ENCODE results near the gene QKI. TPM values are rescaled to one million over a fixed set of nuclear protein-coding genes. Genes with fewer than 3 reads are reported as not detected.

The QKI gene
- total and polyA plus RNA-seq, 3 experiments from 2014 or later, result 27.5 to 58.8 (median 56.5) TPM

DNA sequence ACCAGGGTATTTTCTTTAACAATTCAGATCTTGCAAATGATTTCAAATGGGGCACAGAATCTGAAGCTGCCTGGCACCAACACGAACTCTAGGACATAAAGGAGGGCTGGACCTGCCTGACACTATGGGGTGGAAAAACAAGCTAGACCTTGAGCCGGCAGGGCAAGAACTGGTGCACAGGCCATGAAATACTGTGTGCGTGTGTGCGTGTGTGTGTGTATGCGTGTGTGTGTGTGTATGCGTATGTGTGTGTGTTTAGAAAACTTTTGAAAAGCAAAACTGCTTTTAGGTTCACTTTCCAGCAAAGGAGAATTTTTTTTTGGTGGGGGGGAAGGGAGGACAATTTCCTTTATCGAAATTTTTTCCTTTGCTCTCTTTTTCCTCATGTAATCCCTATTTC is 11.9 kb upstream of the QKI start:
- POLR2A ChIA-PET, result no interaction called here
- Mint-ChIP-seq H3K4me3 (no peak overlapping the region), H3K27ac (peak overlapping the region in 1 of 8 donors; percentile 34), H3K27me3 (peaks cover 16 to 20% of the 10 kb centered on the region in 2 donors), H3K9me3 (no peaks in the 10 kb centered on the region), H3K36me3 (no peaks in the 10 kb centered on the region), H3K4me1 (peaks cover 9 to 12% (median 11%) of the 10 kb centered on the region in 3 donors)
- CTCF ChIA-PET, result interaction anchor here (1.4 kb wide), 1 partner anchor 14 kb away, joined by 3 read pairs; no protein-coding TSS in a partner anchor
- no peaks in the 10 kb centered on the region for H3K27me3 ChIP-seq (ENCODE audit: insufficient read depth, low read length, poor library complexity, severe bottlenecking)
- H3K36me3 ChIP-seq (ENCODE audit: insufficient read depth, low read length), result no peaks in the 10 kb centered on the region
- no peak overlapping the region for H3K27ac ChIP-seq (ENCODE audit: low read depth, low read length)
- H3K9me3 ChIP-seq (ENCODE audit: low read length), result no peaks in the 10 kb centered on the region
- DNase-seq, result no peak
- no peak overlapping the region for H3K4me3 ChIP-seq (ENCODE audit: low read length)
- H3K4me1 ChIP-seq (ENCODE audit: insufficient read depth, low read length), result no peaks in the 10 kb centered on the region

DNA sequence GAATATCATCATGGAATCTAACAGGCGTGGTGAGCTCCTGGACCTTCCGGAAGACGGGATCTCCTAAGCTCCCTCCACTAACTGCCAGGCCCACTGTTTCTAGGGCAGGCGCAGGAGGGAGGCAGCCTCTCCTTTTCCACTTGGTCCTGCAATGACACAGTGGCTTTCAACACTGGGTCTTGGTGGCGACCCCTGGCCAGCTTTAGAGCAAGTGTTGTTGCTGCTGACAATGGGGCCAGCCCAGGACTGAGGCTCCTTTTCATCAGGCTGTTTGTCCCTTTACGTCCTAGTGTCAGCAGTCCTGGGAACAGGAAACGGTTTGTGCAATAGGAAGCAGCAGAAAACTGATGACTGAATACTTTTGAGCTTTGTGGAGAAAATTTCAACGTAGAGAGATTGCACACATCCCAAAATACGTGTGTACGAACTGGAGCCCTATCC is 9.7 kb upstream of the QKI start:
- Histone ChIP-seq H3K36me3 (ENCODE audit: insufficient read depth, low read length) (no peaks in the 10 kb centered on the region), H3K4me3 (ENCODE audit: low read length) (no peak overlapping the region), H3K4me1 (ENCODE audit: insufficient read depth, low read length) (no peaks in the 10 kb centered on the region), H3K27ac (ENCODE audit: low read depth, low read length) (no peak overlapping the region), H3K27me3 (ENCODE audit: insufficient read depth, low read length, poor library complexity, severe bottlenecking) (no peaks in the 10 kb centered on the region), H3K9me3 (ENCODE audit: low read length) (no peaks in the 10 kb centered on the region)
- ChIA-PET POLR2A (no interaction called here), CTCF (interaction anchor here (1.0 kb wide), 1 partner anchor 11 kb away, joined by 4 read pairs; no protein-coding TSS in a partner anchor)
- Mint-ChIP-seq H3K4me3 (no peak overlapping the region), H3K27me3 (peaks cover 0 to 10% of the 10 kb centered on the region in 2 donors), H3K4me1 (peaks cover 9 to 12% (median 11%) of the 10 kb centered on the region in 3 donors), H3K36me3 (no peaks in the 10 kb centered on the region), H3K9me3 (no peaks in the 10 kb centered on the region), H3K27ac (no peak overlapping the region)
- DNase-seq, result no peak

DNA sequence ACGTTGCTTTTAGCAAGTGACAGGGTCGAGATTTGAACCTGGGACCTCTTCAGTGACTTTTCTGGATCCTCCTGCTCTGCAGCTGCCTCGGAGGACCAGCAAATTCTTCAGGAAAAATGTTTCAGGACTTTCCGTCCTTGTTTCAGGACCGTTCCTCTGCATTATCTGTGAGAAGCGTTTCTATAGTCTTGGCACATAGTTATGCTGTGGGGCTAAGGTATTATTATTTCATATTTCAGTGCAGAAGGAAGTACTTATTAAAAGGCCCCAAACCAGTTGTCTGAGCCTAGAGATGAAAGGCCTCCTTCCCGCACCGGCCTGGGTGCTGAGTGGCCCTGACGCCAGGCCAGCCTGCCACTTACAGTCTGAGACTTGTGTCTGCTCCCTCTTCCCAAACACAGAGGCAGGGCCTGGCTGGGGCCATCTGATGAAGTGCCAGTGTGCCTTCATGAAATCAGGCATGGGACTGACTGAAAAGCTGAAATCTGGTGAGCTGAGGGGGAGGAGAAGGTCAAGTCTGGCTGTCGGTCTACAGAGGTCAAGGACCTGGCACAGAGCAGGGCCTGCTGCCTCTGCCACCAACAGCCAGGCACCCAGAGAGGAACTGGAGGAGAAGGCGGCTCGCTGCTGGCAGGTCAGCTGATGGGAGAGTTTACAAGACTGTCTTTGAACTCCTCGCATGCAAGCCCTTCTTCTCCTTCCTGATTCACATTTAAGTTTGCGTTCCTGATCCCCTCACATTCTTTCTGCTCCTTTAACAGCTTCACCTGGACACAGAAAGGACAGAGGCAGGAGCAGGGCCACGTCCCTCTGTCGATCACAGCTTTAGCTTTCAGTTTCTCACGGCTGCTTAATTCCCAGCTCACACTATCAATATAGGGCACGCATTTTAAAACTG is 8.9 kb upstream of the QKI start:
- ChIA-PET POLR2A (interaction anchor here (1.2 kb wide), 1 partner anchor 10 kb away, joined by 3 read pairs; no protein-coding TSS in a partner anchor), CTCF (interaction anchor here (1.0 kb wide), 1 partner anchor 11 kb away, joined by 4 read pairs; no protein-coding TSS in a partner anchor)
- H3K4me1 ChIP-seq (ENCODE audit: insufficient read depth, low read length), result no peaks in the 10 kb centered on the region
- DNase-seq, result peak in 1 of 5 donors; percentile 18
- H3K36me3 Mint-ChIP-seq, result no peaks in the 10 kb centered on the region
- no peaks in the 10 kb centered on the region for H3K36me3 ChIP-seq (ENCODE audit: insufficient read depth, low read length)
- H3K4me3 Mint-ChIP-seq, result peak overlapping the region; percentile 7 to 87 (median 83)
- no peaks in the 10 kb centered on the region for H3K27me3 ChIP-seq (ENCODE audit: insufficient read depth, low read length, poor library complexity, severe bottlenecking)
- no peak overlapping the region for H3K27ac ChIP-seq (ENCODE audit: low read depth, low read length)
- peaks cover 0 to 7% of the 10 kb centered on the region in 2 donors for H3K27me3 Mint-ChIP-seq
- no peaks in the 10 kb centered on the region for H3K9me3 Mint-ChIP-seq
- peak overlapping the region; percentile 33 for H3K4me3 ChIP-seq (ENCODE audit: low read length)
- no peaks in the 10 kb centered on the region for H3K9me3 ChIP-seq (ENCODE audit: low read length)
- H3K4me1 Mint-ChIP-seq, result peaks cover 9 to 12% (median 11%) of the 10 kb centered on the region in 3 donors
- H3K27ac Mint-ChIP-seq, result peak overlapping the region in 7 of 8 donors; percentile 12 to 89 (median 84)

DNA sequence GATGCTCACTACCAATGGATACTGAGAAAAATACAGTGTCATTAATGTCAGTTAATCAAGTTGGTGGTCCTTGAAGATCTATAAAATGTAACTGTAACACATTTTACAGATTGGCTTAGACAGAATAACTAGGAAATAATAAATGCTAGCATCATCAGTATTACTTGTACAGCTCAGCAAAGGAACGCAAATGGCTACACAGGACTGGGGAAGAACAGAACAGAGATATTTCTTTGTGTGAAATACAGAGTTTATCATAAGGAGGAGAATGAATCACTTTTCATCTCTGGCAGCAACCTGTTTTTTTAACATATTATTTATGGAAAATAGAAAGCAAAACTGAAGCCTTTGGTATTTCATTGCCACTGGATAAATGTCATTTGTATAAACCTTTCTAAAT is 8.2 kb upstream of the QKI start:
- CTCF ChIA-PET, result no interaction called here
- no peaks in the 10 kb centered on the region for H3K9me3 Mint-ChIP-seq
- no peaks in the 10 kb centered on the region for H3K27me3 ChIP-seq (ENCODE audit: insufficient read depth, low read length, poor library complexity, severe bottlenecking)
- peak overlapping the region; percentile 7 to 87 (median 83) for H3K4me3 Mint-ChIP-seq
- no peaks in the 10 kb centered on the region for H3K36me3 Mint-ChIP-seq
- H3K27me3 Mint-ChIP-seq, result peaks cover 0 to 6% of the 10 kb centered on the region in 2 donors
- peak overlapping the region; percentile 33 for H3K4me3 ChIP-seq (ENCODE audit: low read length)
- POLR2A ChIA-PET, result interaction anchor here (1.2 kb wide), 1 partner anchor 10 kb away, joined by 3 read pairs; no protein-coding TSS in a partner anchor
- no peaks in the 10 kb centered on the region for H3K36me3 ChIP-seq (ENCODE audit: insufficient read depth, low read length)
- H3K4me1 ChIP-seq (ENCODE audit: insufficient read depth, low read length), result no peaks in the 10 kb centered on the region
- H3K9me3 ChIP-seq (ENCODE audit: low read length), result no peaks in the 10 kb centered on the region
- H3K27ac Mint-ChIP-seq, result peak overlapping the region in 4 of 8 donors; percentile 42 to 87 (median 84)
- H3K27ac ChIP-seq (ENCODE audit: low read depth, low read length), result no peak overlapping the region
- H3K4me1 Mint-ChIP-seq, result peaks cover 11 to 12% (median 11%) of the 10 kb centered on the region in 3 donors
- no peak for DNase-seq

DNA sequence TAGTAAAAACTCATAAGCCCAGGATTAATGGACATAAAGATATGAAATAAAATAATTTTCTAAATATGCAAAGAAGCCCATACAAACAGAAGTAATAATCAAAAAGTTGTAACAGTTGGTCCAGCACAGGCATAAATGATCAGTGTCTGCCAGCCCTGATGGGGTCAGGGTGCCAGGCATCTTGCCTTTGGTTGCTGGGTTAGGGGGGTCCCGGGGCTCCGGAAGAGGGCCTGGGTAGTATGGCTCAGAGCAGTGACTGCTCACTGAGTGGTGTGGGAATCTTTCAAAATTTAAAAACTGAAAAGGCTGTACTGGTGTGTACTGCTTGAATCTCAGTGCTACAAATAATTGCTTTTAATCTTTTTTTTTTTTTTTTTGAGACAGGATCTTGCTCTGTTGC is 7.7 kb upstream of the QKI start:
- peaks cover 0 to 6% of the 10 kb centered on the region in 2 donors for H3K27me3 Mint-ChIP-seq
- no peak overlapping the region for H3K4me3 Mint-ChIP-seq
- no peaks in the 10 kb centered on the region for H3K4me1 ChIP-seq (ENCODE audit: insufficient read depth, low read length)
- CTCF ChIA-PET, result no interaction called here
- H3K27me3 ChIP-seq (ENCODE audit: insufficient read depth, low read length, poor library complexity, severe bottlenecking), result no peaks in the 10 kb centered on the region
- POLR2A ChIA-PET, result interaction anchor here (1.2 kb wide), 1 partner anchor 9 kb away, joined by 3 read pairs; no protein-coding TSS in a partner anchor
- H3K27ac Mint-ChIP-seq, result no peak overlapping the region
- no peaks in the 10 kb centered on the region for H3K9me3 ChIP-seq (ENCODE audit: low read length)
- H3K4me1 Mint-ChIP-seq, result peaks cover 11 to 12% (median 12%) of the 10 kb centered on the region in 3 donors
- no peak for DNase-seq
- no peaks in the 10 kb centered on the region for H3K36me3 ChIP-seq (ENCODE audit: insufficient read depth, low read length)
- no peaks in the 10 kb centered on the region for H3K9me3 Mint-ChIP-seq
- H3K4me3 ChIP-seq (ENCODE audit: low read length), result no peak overlapping the region
- no peak overlapping the region for H3K27ac ChIP-seq (ENCODE audit: low read depth, low read length)
- H3K36me3 Mint-ChIP-seq, result no peaks in the 10 kb centered on the region

DNA sequence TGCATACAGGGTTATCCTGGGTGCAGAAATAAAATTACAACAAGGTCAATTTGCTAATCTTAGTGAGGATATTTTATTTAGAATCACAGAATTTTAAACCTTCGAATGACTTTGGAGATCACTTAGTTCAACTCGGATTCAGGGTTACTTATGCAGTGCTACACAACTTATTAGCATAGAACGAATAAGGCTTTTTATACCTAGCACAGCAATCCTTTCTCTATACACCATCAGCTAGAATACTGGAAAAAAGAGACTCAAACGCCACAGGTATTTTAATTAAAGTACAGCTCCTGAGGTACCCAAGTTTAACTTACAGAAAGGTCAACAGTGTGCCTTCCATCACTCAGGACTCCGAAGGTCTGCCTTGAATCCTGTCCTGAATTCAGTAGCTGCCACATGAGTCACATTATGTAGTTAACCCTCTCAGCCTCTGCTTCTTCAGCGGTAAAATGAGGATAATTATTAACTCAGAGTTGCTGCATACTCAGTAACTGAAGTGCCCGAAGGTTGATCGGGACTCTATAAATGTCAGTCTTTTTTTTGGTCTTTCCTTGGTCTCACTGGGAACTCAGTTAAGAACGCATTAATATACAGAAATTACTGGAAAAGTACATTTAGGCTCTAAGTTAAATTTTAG is 6.0 kb upstream of the QKI start:
- ChIA-PET CTCF (no interaction called here), POLR2A (no interaction called here)
- no peak for DNase-seq
- peaks cover 22 to 24% (median 23%) of the 10 kb centered on the region in 3 donors for H3K4me1 Mint-ChIP-seq
- no peak overlapping the region for H3K27ac ChIP-seq (ENCODE audit: low read depth, low read length)
- no peaks in the 10 kb centered on the region for H3K9me3 ChIP-seq (ENCODE audit: low read length)
- H3K27me3 ChIP-seq (ENCODE audit: insufficient read depth, low read length, poor library complexity, severe bottlenecking), result no peaks in the 10 kb centered on the region
- peaks cover 0 to 4% of the 10 kb centered on the region in 2 donors for H3K27me3 Mint-ChIP-seq
- no peaks in the 10 kb centered on the region for H3K9me3 Mint-ChIP-seq
- H3K36me3 Mint-ChIP-seq, result peaks cover 0 to 2% (median 0%) of the 10 kb centered on the region in 3 donors
- no peak overlapping the region for H3K27ac Mint-ChIP-seq
- no peak overlapping the region for H3K4me3 Mint-ChIP-seq
- no peaks in the 10 kb centered on the region for H3K36me3 ChIP-seq (ENCODE audit: insufficient read depth, low read length)
- no peak overlapping the region for H3K4me3 ChIP-seq (ENCODE audit: low read length)
- H3K4me1 ChIP-seq (ENCODE audit: insufficient read depth, low read length), result peaks cover 10% of the 10 kb centered on the region

DNA sequence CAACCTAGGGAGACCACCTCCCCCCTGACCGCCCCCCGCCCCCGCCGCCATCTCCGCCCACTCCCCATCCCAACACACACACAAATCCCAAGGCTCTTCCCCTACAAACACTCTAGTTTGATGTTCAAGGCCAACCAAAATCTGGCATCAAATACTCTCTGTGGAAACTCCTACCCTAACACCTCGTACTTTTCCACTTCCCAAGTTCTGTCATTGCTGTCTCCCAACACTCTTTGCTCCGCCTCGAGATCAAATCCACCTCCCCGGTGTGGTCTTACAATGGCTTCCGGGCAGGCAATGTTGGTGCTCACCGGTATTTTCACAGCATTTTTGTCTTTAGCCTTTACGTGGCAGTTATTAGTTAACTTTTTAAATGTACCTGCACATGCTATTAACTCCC is 4.8 kb upstream of the QKI start:
- H3K4me3 Mint-ChIP-seq, result no peak overlapping the region

More for the DNA sequence above, 4.8 kb upstream of the QKI start:
- POLR2A ChIA-PET, result no interaction called here
- Mint-ChIP-seq H3K27ac (no peak overlapping the region), H3K27me3 (peaks cover 0 to 4% of the 10 kb centered on the region in 2 donors), H3K4me1 (peaks cover 22 to 24% (median 23%) of the 10 kb centered on the region in 3 donors), H3K36me3 (peaks cover 0 to 2% (median 0%) of the 10 kb centered on the region in 3 donors), H3K9me3 (no peaks in the 10 kb centered on the region)
- H3K4me1 ChIP-seq (ENCODE audit: insufficient read depth, low read length), result peaks cover 10% of the 10 kb centered on the region
- no peaks in the 10 kb centered on the region for H3K36me3 ChIP-seq (ENCODE audit: insufficient read depth, low read length)
- no peak overlapping the region for H3K27ac ChIP-seq (ENCODE audit: low read depth, low read length)
- no peaks in the 10 kb centered on the region for H3K27me3 ChIP-seq (ENCODE audit: insufficient read depth, low read length, poor library complexity, severe bottlenecking)
- H3K9me3 ChIP-seq (ENCODE audit: low read length), result no peaks in the 10 kb centered on the region
- CTCF ChIA-PET, result no interaction called here
- H3K4me3 ChIP-seq (ENCODE audit: low read length), result no peak overlapping the region
- no peak for DNase-seq

Measured in CD8-positive, alpha-beta memory T cell (primary cell).